ENCODE data around the gene IKZF1.

The IKZF1 gene

DNA sequence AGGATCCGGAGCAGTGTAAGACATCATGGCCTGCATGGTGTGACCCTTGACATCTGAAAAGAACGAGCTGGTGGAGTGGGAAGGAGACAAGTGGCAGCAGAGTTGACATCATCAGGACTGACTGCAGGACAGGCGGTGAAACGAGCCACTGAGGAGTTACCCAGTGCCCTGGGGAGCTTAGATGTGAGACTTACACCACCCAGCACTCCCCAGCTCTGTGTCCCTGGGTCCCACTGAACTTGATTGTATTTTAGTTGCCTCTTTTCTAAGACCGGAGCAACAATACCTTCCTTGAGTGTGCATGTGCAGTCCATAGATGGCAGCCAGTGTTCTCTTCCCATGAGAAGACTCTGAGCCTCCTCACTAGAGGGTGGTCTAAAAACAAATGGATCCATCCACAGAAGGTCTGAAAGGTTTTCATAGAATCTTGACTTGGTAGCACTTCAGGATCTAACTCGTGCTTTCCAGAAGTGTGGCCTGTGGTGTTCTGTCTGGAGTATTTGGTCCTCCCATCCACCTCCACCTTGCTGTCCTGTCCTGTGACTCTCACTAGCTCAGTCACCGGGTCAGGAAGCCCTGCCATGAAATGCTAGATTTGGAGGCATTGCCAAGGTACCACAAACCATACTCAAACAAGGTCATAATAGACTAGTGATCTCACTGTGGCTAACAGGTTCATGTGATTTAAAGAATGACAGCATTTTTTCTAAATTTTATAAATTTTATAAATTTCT is 59.0 kb downstream of the IKZF1 start:
- TF ChIP-seq EZH2 (IDR thresholded peaks at IDR 0.05) (no peak), FOXP2 (optimal IDR thresholded peaks at IDR 0.05; ENCODE audit: control extremely low read depth, extremely low read length, insufficient read depth) (no peak), POLR2AphosphoS5 (IDR thresholded peaks at IDR 0.05; ENCODE audit: borderline replicate concordance, low read depth, low read length) (no peak)
- Histone ChIP-seq H3K9ac (ENCODE audit: insufficient read length) (no peak overlapping the region), H3K36me3 (ENCODE audit: insufficient read depth, low read length) (no peaks in the 10 kb centered on the region), H3K4me3 (no peak overlapping the region), H3K27ac (no peak overlapping the region), H3K9me3 (ENCODE audit: low read depth, low read length) (no peaks in the 10 kb centered on the region)
- no peak for DNase-seq (ENCODE audit: low read depth, low spot score)

DNA sequence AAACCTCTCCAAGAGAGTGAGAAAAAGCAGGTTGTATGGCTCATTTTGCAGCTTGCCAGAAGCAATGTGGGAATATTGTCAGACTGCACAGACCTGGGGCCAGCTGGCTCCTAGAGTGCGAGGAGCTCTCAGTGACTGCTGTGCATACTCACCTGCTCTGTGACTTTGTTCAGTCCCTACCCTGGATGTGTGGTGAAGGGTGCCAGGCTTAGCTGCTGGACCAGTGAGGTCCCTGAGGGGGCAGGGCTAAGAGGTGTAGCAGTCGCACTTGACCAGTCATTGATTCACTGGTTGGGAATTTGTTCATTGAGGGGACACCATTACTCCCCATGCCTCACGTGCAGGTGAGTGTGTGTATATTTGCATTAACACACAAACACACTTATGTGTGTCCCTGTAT is 60.1 kb downstream of the IKZF1 start:
- no peak for DNase-seq (ENCODE audit: low read depth, low spot score)
- Histone ChIP-seq H3K9ac (ENCODE audit: insufficient read length) (no peak overlapping the region), H3K27ac (no peak overlapping the region), H3K9me3 (ENCODE audit: low read depth, low read length) (no peaks in the 10 kb centered on the region), H3K4me3 (no peak overlapping the region), H3K36me3 (ENCODE audit: insufficient read depth, low read length) (no peaks in the 10 kb centered on the region)
- TF ChIP-seq FOXP2 (optimal IDR thresholded peaks at IDR 0.05; ENCODE audit: control extremely low read depth, extremely low read length, insufficient read depth) (no peak), EZH2 (IDR thresholded peaks at IDR 0.05) (no peak), POLR2AphosphoS5 (IDR thresholded peaks at IDR 0.05; ENCODE audit: borderline replicate concordance, low read depth, low read length) (no peak)

DNA sequence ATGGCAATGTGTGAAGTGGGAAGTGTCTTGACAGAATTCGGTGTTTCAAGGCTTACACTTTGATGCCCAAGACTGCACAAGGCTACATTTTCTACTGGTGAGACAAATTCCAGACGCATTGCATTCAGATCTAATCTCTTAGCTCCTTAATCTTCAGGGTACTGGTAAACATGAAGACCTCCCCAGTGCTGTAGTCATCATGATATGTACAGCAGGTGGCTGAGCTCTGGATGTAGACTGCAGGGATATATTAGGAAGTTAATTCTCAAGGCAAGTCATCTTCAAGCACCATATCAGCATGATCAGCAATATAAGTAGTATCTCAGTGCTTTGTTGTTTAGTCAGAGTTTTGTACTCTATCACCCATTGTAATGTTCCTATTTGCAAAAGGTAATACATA is 61.8 kb downstream of the IKZF1 start:
- Histone ChIP-seq H3K9me3 (ENCODE audit: low read depth, low read length) (no peaks in the 10 kb centered on the region), H3K9ac (ENCODE audit: insufficient read length) (no peak overlapping the region), H3K27ac (no peak overlapping the region), H3K4me3 (no peak overlapping the region), H3K36me3 (ENCODE audit: insufficient read depth, low read length) (no peaks in the 10 kb centered on the region)
- TF ChIP-seq POLR2AphosphoS5 (IDR thresholded peaks at IDR 0.05; ENCODE audit: borderline replicate concordance, low read depth, low read length) (no peak), EZH2 (IDR thresholded peaks at IDR 0.05) (no peak), FOXP2 (optimal IDR thresholded peaks at IDR 0.05; ENCODE audit: control extremely low read depth, extremely low read length, insufficient read depth) (no peak)
- DNase-seq (ENCODE audit: low read depth, low spot score) = no peak

DNA sequence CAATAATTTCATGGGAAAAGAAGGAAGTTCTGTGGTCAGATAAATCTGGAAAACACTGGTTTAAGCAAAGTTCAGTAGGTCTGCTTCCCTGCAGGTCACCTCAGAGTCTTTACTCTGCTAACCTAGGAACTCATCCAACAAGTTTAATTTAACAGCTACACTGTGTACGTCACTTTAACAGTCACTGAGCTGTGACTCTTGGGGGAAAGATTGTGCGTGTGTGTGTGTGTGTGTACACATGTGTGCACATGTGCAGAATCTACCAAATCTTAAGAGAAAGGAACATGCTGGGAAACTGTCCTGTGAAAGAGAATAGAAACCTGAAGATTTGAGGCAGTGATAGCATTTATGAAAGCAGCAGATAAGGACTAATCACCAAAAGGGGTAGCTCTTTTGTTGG is 62.6 kb downstream of the IKZF1 start:
- H3K36me3 ChIP-seq (ENCODE audit: insufficient read depth, low read length) = no peaks in the 10 kb centered on the region

DNA sequence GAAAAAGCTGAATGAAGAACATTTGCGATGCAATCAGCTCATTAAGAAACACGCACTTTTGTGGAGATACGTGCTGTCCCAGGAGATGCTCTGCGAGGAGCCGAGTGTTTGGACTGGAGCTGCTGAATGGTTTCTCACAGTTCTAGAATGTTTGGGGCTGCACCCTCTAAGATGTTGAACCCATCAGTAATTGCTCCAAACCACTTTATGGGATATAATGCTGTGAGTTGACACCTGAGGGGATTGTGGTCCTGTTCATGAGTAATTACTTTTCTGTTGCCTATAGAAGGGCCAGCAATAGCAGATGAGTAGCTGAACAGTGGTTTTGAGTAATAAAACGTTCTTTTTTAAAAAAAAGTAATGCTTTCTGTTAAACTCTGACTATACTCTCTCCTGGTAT is 63.1 kb downstream of the IKZF1 start:
- Histone ChIP-seq H3K9ac (ENCODE audit: insufficient read length) (no peak overlapping the region), H3K9me3 (ENCODE audit: low read depth, low read length) (no peaks in the 10 kb centered on the region), H3K36me3 (ENCODE audit: insufficient read depth, low read length) (no peaks in the 10 kb centered on the region), H3K27ac (no peak overlapping the region), H3K4me3 (no peak overlapping the region)
- DNase-seq (ENCODE audit: low read depth, low spot score) = no peak
- TF ChIP-seq FOXP2 (optimal IDR thresholded peaks at IDR 0.05; ENCODE audit: control extremely low read depth, extremely low read length, insufficient read depth) (no peak), POLR2AphosphoS5 (IDR thresholded peaks at IDR 0.05; ENCODE audit: borderline replicate concordance, low read depth, low read length) (no peak), EZH2 (IDR thresholded peaks at IDR 0.05) (no peak)

More for the DNA sequence above, 62.6 kb downstream of the IKZF1 start:
- no peak for TF ChIP-seq EZH2 (IDR thresholded peaks at IDR 0.05)
- TF ChIP-seq FOXP2 (optimal IDR thresholded peaks at IDR 0.05; ENCODE audit: control extremely low read depth, extremely low read length, insufficient read depth) = no peak
- TF ChIP-seq POLR2AphosphoS5 (IDR thresholded peaks at IDR 0.05; ENCODE audit: borderline replicate concordance, low read depth, low read length) = no peak
- H3K27ac ChIP-seq = no peak overlapping the region
- H3K4me3 ChIP-seq = no peak overlapping the region
- no peak for DNase-seq (ENCODE audit: low read depth, low spot score)
- no peaks in the 10 kb centered on the region for H3K9me3 ChIP-seq (ENCODE audit: low read depth, low read length)
- no peak overlapping the region for H3K9ac ChIP-seq (ENCODE audit: insufficient read length)

DNA sequence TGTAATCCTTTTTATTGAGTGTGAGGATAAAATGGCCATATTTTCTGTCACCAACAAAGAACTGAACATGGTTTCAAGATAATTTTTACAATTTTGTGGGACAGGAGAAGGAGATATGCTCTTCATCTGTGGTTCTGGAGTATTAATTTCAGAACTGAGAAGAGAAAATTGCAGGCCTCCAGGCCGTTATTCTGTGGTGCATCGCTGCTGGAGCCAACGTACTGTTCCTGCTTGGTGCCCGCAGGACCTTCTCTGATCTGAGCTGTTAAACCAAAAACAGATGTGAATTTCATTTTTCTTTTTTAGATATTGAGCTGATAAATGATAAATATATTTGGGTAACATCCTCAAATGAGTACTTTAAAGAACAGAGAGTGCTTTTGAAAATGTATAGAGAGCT is 63.9 kb downstream of the IKZF1 start:
- no peak for DNase-seq (ENCODE audit: low read depth, low spot score)
- H3K9me3 ChIP-seq (ENCODE audit: low read depth, low read length) = no peaks in the 10 kb centered on the region
- no peak overlapping the region for H3K4me3 ChIP-seq
- H3K9ac ChIP-seq (ENCODE audit: insufficient read length) = no peak overlapping the region
- TF ChIP-seq POLR2AphosphoS5 (IDR thresholded peaks at IDR 0.05; ENCODE audit: borderline replicate concordance, low read depth, low read length) (no peak), EZH2 (IDR thresholded peaks at IDR 0.05) (no peak), FOXP2 (optimal IDR thresholded peaks at IDR 0.05; ENCODE audit: control extremely low read depth, extremely low read length, insufficient read depth) (no peak)
- no peaks in the 10 kb centered on the region for H3K36me3 ChIP-seq (ENCODE audit: insufficient read depth, low read length)
- no peak overlapping the region for H3K27ac ChIP-seq

DNA sequence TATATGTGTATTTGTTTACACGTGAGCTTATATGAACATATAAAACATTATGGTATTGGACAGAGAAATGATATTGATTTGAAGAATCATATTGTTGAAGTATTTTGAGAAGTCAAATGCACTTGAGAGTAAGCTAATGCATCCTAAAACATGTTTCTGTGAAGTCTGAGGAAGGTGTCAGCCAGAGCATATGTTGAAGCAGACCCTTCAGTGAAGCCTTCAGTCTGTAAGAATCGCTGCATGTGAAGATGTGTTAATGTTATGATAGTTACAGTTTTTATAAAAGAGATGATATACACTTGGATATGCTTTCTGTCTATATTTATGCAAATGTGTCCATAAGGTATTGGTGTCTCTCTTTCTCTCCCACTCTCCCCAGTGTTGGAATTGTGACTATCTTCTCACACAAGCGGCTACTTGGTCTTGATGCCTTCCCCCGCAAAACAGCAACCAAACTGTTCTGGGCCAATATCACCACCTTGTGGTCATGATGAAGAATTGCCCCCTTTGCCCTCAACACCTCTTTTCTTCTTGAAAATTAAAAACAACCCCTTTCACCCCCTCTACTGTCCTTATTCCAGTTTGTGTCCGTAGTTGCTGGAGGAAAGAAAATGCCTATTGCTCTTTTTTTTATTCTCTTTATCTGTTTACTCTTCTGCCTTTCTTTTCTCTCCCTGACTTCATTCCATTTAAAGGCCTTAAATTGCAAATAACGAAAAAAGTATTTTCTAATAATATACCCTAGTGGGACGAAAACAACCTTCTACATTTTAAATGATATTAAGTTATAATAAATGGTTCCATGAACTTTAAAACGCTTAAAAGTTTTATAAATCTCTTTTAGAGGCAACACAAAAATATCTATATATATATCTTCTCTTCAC is 64.9 kb downstream of the IKZF1 start:
- no peak for TF ChIP-seq POLR2AphosphoS5 (IDR thresholded peaks at IDR 0.05; ENCODE audit: borderline replicate concordance, low read depth, low read length)
- TF ChIP-seq FOXP2 (optimal IDR thresholded peaks at IDR 0.05; ENCODE audit: control extremely low read depth, extremely low read length, insufficient read depth) = no peak
- TF ChIP-seq EZH2 (IDR thresholded peaks at IDR 0.05) = no peak
- Histone ChIP-seq H3K9ac (ENCODE audit: insufficient read length) (no peak overlapping the region), H3K27ac (no peak overlapping the region), H3K4me3 (no peak overlapping the region), H3K9me3 (ENCODE audit: low read depth, low read length) (no peaks in the 10 kb centered on the region), H3K36me3 (ENCODE audit: insufficient read depth, low read length) (no peaks in the 10 kb centered on the region)
- DNase-seq (ENCODE audit: low read depth, low spot score) = no peak

DNA sequence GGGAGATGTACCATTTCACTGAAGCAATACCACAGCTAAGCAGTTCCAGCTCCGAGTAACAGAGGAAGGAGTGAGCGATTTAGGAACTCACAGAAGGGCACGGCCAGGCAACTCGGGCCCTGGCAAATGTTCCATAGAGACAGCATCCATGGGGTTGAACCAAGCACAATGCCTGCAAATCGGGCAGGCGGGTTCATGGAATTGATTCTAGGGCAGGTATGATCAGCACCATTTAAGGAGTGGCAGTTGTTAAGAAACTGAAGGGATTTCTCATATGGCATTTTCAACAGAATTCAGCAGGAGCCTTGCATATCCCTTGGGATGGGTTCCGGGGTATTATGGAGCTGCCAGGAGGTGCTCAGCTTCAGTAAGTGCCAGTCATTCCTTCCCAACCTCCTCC is 66.4 kb downstream of the IKZF1 start:
- H3K9me3 ChIP-seq (ENCODE audit: low read depth, low read length) = no peaks in the 10 kb centered on the region
- no peak overlapping the region for H3K4me3 ChIP-seq
- no peak overlapping the region for H3K9ac ChIP-seq (ENCODE audit: insufficient read length)
- DNase-seq (ENCODE audit: low read depth, low spot score) = no peak
- TF ChIP-seq FOXP2 (optimal IDR thresholded peaks at IDR 0.05; ENCODE audit: control extremely low read depth, extremely low read length, insufficient read depth) (no peak), EZH2 (IDR thresholded peaks at IDR 0.05) (no peak), POLR2AphosphoS5 (IDR thresholded peaks at IDR 0.05; ENCODE audit: borderline replicate concordance, low read depth, low read length) (no peak)
- H3K27ac ChIP-seq = no peak overlapping the region
- H3K36me3 ChIP-seq (ENCODE audit: insufficient read depth, low read length) = no peaks in the 10 kb centered on the region
